ENCODE results near the gene SAMD4A.

The SAMD4A gene

DNA sequence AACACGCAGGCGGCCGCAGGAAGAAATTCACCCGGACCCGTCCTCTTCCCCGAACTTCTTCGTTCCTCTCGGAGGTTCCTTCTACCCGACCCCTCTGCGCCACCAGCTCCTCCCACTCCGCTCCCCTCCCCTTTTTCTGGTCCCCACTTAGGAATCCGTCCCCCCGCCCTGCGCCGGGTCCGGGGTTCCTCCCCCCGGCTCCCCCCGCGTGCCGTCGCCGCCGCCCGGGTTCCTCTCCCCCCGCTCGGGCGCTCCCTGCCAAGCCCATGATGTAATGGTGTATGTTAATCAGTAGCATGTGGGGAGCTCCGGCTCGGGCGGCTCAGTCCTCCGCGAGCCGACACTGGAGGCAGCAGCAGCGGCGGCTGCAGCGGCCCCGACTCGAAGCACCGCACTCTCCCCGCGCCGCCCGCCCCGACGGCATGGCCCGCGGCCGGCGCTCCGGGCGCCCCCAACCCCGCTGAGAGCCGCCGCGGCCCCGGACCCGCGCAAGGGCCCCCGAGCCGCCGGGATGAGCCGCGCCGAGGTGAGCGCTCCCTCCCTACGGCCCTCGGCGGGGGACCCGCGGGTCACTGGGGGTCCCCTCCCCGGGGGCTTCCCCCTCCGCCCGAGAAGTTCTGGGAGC lies 1.0 kb upstream of the SAMD4A start:
- peak; percentile 81 for DNase-seq (ENCODE audit: low spot score)

DNA sequence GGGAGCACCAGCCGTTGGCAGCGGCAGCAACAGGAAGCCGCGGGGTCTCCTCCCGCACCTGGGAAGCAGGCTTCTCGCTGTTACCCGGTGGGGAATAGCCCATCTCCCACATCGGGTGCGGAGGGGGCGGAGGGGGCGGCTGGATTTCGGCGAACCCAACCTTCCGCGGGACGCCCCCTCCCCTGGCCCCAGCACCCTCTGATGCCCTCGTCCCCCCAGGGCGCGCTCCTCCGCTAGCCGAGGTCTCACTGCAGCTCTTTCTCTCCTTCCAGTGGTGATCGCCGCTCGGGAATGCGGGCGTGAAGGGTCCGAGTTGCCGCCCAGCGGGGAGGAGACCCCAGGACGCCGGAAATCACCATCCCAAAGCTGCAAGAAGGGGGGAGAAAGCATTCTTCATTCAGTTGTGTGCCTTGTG lies 303 bp downstream of the SAMD4A start:
- DNase-seq (ENCODE audit: low spot score): no peak

DNA sequence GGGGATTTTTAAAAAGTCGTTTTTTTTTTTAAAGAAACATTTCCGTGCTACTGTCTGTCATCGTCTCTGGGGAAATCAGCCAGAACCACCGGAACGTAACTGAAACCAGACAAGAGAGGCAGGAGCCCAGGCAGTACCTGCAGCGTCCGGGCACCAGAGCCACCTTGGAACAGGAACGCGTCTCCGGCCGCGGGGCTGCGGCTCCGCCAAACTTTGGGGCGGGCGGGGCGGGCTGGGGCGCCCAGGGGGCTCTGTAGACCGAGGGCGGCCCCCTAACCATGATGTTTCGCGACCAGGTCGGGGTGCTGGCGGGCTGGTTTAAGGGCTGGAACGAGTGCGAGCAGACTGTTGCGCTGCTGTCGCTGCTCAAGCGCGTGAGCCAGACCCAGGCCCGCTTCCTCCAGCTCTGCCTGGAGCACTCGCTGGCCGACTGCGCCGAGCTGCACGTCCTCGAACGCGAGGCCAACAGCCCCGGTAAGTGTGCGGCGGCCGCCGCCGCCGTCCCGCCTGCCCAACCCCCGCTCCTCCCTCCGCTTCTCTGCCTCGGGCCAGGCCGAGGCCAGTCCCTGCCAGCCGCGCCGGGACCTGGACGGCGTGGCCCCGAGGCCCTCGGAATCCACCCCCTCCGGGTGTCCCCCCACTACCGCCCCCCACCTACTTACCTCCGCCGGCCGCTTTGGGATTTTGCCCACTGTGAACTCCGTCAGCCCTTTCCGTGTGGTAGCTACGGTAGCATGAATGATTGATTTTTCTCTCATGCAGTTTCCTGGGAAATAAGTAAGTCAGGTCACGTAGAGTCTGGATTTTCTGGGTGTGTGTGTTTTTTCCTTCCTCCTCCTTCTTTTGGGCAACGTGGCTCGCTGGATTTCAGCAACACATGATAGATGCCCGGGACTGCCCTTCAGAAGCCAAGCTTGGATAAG lies 972 bp downstream of the SAMD4A start:
- DNase-seq (ENCODE audit: low spot score): peak; percentile 48

DNA sequence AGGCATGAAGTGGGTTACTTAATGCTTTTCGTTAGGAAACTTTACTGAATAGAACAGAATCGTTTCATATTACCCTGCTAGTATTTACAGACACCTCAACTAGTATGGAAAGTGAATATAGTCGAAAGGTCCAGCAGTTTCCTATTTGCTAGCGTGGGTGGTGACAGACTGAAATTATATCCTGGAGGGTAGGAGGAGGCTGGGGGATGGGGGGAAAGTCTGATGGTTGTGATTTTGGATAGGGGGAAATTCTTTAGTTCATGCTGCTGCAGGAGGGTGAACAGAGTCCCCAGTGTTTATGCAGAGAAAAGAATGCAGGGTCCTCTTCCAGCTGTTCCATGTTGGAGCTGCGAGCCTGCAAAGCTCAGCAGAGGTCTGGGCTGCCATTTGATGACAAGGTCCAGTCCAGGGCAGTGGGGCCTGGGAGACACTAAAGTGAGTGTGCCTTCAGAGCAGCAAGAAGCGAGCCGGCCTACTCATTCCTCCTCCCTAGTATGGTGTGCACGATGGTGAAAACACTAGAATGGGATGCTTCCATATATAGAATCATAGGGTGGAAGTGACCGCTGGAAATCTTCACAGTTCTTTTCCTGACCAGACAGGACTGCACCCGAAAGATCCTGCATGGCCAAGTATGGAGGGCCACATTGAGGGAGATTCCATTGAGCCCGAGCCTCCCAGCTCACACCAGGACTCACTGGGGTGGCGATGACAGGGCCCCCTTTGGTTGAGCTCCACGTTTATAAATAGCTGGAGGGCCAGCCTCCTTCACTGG lies 2.1 kb downstream of the SAMD4A start:
- no peak for DNase-seq (ENCODE audit: low spot score)

DNA sequence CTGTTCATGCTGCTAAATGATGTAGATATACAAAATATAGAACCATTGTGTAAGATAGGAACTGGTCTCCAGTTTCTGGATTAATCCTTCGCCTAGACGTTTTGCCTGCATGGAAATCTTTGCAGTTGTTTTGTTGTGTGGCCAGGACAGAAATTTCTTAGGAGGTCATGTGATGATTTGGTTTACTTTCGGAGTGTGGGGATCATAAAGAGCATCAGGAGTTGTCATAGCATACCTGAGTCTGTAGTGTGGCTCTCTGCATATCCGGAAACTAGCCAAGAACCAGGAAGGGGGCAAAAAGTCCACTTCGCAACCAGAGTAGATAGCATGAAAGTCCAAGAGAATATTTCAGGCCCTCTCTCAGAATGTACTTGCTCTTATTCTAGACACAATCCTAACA lies 3.1 kb downstream of the SAMD4A start:
- no peak for DNase-seq (ENCODE audit: low spot score)

DNA sequence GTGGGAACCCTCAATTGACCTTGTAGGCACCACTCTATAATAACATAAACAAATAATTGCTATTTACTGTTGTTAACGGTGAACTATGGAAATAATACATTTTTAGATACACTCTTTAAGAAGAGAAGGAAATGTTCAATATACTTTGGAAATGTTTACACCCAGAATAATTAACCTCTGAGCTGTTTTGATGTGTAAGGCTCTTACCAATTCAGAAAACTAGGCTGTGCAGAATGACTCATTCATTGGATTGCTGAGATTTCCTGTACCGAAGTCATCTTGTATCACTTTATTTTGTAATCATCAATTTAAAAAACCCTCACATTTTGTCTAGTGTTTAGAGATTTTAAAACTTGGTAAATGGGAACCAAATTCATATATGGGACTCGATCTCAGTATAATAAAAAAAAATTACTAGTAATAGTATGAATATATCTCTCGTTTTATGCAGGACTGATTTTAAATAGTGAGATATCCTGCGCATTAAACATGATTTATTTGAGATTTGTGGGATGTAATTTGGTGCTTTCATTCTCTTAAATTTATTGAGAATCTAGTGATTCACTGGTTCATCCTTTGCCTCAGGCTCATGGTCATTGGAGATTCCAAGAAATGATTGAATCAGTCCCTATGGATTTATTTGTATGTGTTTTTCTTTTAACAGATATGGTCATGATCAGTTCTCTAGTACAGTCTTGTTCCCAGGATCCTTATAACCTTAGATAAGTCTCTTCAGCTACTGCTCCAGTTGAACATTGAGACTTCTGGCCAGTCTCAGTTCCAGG lies 3.9 kb downstream of the SAMD4A start:
- no peak for DNase-seq (ENCODE audit: low spot score)

DNA sequence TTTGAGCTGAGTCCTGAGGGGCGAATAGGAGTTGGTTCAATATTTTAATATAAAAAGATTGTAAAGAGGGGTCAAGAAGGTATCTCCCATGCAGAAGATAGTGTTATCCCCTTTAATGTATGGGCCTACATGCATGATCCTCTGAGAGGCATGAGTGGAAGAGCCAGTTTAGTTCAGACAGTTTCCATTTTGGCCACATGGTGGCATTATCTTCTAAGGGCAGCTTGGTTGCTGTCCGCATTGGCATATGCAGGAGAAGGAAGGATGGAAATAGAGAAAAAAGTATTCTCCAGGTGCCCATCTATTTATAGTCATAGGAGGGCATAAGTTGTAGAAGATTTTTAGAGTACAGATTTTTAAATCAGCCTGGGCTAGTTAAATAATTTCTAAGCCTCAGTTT lies 5.4 kb downstream of the SAMD4A start:
- DNase-seq (ENCODE audit: low spot score): no peak

DNA sequence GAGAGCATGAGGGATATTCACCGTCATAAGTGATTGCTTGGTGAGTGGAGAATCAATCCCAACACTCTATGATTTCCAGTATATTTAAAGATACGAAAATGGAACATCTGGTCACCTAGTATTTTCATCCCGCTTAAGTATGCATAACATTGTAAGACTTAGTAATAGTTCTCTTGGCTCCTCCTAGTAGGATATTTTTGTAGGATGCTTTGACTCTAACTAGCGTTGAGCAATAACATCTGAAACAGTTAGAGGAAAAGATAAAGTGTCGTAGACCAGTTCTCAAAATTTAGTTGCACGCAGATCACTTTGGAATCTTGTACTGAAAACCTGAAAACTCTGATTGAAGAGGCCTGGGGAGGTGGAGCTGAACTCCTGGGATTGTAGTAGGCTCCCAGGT lies 7.6 kb downstream of the SAMD4A start:
- DNase-seq (ENCODE audit: low spot score): no peak

DNA sequence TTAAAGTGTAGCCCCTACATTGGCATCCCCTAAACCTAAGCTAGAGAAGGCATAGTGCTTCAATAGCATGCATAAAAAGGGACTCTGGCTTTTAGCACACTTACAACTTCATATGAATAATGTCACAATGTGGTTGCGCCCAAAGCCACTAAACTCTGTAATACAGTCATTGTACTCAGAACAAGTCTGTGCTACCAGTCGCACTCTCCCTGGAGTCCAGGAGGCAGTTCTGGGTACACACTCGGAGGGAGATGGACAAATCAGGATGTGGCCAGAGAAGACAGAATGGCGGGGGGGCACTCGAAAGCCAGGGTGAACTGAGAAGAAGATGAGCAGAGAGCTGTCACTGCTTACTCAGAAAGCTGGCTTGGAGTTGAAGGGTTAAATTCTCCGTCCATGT lies 10.6 kb downstream of the SAMD4A start:
- no peak for DNase-seq (ENCODE audit: low spot score)

DNA sequence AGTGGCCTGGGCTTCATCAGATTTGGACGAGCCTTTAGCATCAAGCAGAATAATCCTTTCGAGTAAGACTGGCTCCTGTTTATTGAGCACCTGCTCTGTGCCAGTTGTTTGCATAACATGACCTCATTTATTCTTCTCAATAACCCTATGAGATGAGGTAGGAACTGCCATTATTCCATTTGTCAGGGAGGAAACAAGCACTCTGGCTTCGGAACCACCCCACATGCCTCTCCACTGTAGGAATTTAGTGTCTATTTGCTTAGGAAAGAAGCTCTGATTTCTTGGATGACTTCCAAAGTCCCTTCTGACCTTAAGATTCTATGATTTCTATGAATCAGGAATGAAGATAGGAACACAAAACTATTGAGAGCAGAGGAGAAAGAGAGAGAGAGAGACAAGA lies 11.0 kb downstream of the SAMD4A start:
- no peak for DNase-seq (ENCODE audit: low spot score)

DNA sequence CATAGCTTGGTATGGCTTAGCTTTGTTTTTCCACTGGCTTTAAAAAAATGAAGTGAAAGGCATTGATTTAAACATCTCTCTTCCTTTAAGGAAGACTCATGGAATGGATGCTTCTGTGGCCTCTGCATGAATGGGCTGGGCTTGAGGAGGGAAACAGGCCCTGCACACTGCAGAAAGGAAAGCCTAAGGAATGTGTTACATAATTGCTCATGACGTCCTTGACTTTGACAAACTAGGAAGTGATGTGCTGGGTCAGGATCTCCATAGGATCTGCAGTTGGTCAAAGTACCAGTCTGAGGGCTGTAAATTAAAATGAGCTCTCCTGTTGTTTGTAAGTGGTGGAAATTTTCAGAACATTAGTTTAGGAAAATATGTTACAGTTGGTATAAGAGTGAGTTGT lies 12.7 kb downstream of the SAMD4A start:
- no peak for DNase-seq (ENCODE audit: low spot score)

DNA sequence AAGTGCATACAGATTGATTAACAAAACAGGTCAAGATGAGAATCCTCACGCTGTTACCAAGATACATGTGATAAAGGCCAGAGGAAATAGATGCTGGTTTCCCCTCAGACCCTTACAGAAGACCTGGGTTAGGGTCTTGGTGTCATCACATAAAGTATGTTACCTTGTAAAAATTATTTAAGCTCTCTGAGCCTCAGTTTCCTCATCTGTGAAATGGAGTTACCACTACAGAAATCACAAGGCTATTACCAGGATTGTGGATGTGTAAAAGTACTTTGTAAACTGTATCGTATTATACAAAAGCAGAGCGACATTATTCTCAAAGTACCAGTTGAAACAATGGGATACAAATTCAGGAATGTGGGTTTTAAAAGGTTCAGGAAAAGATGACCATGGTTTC lies 14.0 kb downstream of the SAMD4A start:
- DNase-seq (ENCODE audit: low spot score): no peak

DNA sequence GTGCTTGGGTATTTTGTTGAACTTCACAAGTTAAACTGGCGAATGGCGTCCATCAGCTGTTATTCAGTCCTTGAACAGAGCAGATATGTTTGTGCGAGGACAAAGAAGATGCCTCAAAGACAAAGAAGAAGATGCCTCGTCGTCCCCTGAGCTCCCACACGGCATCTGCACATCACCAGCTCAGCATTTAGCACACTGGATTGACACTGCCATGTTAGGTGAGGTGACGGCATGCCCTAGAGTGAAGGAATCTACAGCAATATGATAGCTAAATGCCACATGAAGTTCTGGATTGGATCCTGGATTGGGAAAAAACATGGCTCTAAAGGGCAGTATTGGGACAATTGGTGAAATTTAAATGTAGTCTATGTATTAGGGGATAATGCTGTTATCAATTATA lies 15.4 kb downstream of the SAMD4A start:
- no peak for DNase-seq (ENCODE audit: low spot score)

DNA sequence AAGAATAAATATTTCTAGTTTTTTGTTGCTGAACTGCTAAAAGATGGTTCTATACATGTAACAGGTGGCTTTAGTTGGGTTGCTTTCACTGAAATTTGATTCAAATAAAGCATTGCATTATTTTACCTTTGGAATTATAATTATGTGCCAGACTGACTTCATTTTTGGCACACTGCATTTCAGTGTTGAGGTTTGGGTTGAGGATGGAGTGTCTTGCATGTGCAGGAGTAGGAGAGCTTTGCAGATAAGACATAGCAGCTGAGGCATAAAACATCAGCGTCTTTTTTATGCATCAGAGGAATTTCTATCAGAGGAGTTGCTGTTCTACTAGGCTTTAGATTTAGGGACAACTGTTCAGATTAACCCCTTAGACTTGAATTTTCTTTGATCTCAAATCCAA lies 17.2 kb downstream of the SAMD4A start:
- no peak for DNase-seq (ENCODE audit: low spot score)

DNA sequence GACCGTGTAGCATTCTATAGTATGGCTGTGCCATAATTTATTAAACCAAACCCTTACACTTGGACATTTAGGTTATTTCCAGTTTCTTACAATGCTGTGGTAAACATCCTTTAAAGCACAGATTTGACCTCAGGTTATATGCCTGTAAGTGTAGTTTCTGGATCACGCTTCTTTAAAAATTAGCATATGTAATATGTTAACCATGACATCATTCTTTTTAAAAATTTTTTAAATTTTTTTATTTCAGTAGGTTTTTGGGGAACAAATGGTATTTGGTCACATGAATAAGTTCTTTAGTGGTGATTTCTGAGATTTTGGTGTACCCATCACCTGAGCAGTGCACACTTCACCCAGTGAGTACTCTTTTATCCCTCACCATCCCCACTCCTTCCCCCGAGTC lies 18.3 kb downstream of the SAMD4A start:
- no peak for DNase-seq (ENCODE audit: low spot score)

DNA sequence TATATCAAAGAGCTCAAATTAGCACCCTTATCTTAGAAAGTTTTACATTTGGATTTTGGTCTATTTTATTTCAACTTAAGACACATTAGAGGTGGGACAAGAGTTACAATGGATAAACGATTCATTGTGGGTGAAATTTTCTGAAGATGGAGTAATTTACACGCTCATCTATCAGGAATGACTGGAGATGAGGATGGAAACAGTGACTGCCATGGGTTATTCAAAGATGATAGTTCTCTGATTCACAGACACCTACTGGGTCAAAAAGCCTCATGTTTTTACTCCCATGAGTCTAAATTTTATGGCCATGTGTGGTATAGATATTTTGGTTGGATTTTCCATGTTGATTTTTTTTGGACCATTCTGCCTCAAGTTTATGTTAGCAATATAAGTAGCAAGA lies 22.1 kb downstream of the SAMD4A start:
- DNase-seq (ENCODE audit: low spot score): no peak

DNA sequence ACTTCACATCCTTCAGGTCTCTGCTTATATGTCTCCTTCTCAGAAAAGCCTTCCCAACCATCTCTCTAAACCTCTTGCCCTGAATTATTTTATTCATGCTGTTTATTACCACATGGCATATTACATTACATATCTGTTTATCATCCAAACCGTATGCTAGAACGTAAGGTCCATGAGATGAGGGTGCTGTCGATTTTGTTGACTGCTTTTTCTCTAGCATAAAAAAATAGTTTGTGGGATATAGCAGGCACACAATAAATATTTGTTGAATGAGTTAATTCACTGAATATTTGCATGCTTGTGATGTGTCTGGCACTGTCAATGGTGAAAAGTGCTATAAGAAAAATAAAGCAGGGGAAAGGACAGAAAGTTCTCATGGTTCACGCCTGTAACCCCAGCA lies 22.9 kb downstream of the SAMD4A start:
- no peak for DNase-seq (ENCODE audit: low spot score)

DNA sequence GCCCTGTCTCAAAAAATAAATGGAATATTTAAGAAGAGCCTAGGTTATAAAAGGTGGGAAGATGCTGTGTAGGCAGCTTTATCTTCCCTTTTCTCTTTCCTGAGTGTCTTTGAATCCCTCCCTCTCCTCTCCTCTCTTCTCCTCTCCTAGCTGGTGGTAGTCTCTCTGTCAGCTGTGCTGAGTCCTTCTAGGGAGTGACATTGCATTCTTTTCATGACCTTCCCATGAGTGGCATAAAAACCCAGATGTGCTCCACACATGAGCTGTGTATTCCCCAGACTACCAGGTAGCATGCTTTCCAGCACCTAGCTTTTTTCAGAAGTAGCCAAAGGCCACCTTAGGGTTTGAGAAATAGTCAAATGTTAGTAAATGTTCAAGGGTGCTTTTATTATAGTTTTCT lies 23.6 kb downstream of the SAMD4A start:
- DNase-seq (ENCODE audit: low spot score): no peak

DNA sequence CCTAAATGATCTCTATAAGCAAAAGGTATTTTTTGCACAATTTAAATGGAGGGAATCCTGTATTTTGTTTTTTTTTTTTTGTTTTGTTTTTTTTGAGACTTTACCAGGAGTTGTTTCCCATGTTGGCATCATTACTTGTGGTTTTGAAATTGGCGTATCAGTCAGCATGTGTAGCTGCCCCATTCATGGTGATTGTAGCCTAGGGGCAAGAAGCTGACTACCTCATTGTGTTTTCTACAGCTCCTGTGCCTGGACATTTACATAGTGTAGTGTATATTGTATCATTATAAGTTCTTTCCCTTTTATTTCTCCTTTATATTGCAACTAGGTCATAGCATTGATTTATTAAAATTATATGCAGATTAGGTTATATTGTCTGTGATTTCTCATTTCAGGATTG lies 24.5 kb downstream of the SAMD4A start:
- no peak for DNase-seq (ENCODE audit: low spot score)

DNA sequence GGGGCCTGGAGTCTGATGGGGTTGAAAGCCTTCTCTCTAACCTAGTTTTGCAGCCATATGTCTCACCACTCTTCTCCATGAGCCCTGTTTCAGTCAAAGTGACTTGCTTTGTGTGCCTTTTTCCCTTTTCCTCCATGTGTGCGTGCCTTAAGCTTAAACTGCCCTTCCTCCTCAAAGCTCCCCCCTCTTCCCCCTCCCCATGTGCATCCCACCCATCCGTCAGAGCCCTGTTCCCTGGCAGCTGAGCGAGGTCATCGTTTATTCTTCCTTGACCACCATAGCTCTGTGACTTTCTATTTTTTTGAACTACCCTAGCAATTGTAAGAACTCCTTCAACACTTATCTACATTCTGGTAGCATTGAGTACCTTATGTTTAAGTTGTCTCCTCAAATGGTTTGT lies 24.9 kb downstream of the SAMD4A start:
- DNase-seq (ENCODE audit: low spot score): no peak

DNA sequence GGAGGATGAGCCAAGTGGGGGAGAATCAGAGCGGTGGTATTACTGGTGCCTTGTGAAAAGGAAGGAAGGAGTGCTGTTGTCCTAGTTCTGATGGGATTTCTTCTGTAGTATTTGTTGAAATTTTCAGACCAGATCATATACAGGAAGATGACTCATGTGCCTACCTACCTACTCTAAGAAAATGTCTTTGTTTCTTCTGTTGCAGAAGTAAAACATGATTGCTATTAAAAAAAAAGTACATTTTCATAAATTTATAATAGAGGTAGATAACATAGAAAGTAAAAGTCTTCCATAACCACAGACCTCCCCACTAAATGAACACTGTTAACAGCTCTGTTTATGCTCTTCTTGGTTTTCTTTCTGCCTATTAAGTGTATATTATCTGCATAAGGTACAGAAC lies 26.9 kb downstream of the SAMD4A start:
- no peak for DNase-seq (ENCODE audit: low spot score)

DNA sequence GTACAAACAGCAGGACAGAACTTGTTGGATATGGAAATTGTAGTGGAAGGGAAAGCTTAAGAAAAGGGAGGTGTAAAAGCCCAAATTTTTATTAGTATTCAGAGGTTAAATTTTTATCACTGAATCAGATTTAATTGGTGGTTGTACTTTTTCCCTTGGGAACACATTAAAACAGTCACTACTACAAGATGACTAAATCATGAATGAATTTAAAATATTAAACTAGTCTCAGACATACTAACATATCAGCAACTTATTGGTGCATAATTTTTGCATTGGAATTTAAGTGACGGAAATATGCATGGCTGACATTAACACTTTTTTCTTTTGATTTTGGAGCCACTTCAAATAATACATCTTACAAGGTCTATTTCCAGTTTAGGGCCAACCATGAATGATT lies 27.6 kb downstream of the SAMD4A start:
- DNase-seq (ENCODE audit: low spot score): no peak

Data from D341Med (cell line).